Adrenal gland (tissue), 12 donors: ENCODE results near the gene CBARP. TPM values are rescaled to one million over a fixed set of nuclear protein-coding genes. Genes with fewer than 3 reads are reported as not detected.

Experiments used
- DNase-seq, 7 donors: peaks; one replicate each; pipeline ENCODE4 v3.0.0-alpha.2; 2019 to 2020
- H3K27ac ChIP-seq, 5 donors: fragments of 200-600 bp; sonication (generic) in 4 of 5; 1 replicate in 3 of 5; 2 replicates in 2 of 5; pipeline versions ENCODE4 v1.5.1 to v1.8.0; 2016 to 2020; ENCODE audit warnings: mild to moderate bottlenecking in 1 of 5
- H3K27me3 ChIP-seq: fragments of 200-600 bp; 2 replicates; pipeline ENCODE4 v1.8.0; 2021
- H3K36me3 ChIP-seq, 2 donors: fragments of 200-600 bp; replicated peaks in 1 of 2; 1 replicate in 1 of 2; 2 replicates in 1 of 2; pipeline versions ENCODE4 v1.5.1 to v1.8.0; 2018 to 2022
- H3K4me1 ChIP-seq, 2 donors: fragments of 200-600 bp; replicated peaks in 1 of 2; 1 replicate in 1 of 2; 2 replicates in 1 of 2; pipeline versions ENCODE4 v1.5.1 to v1.8.0; 2018 to 2021
- H3K4me3 ChIP-seq, 4 donors: fragments of 200-600 bp; sonication (generic) in 3 of 4; one replicate each; pipeline ENCODE4 v1.5.1; 2016 to 2018
- H3K9me3 ChIP-seq, 3 donors: fragments of 200-600 bp; sonication (generic) in 1 of 3; replicated peaks in 1 of 3; 1 replicate in 2 of 3; 2 replicates in 1 of 3; pipeline versions ENCODE4 v1.5.1 to v1.8.0; 2016 to 2021
- CTCF ChIP-seq, 6 experiments: fragments of 450-650 bp in 4 of 6; fragments of 200-600 bp in 2 of 6; sonication (generic) in 1 of 6; IDR thresholded peaks; 1 replicate in 5 of 6; 2 replicates in 1 of 6; pipeline versions ENCODE4 v1.5.1 to v1.8.0; 2016 to 2021; ENCODE audit warnings: antibody characterized with exemption in 6 of 6, mild to moderate bottlenecking in 2 of 6, moderate library complexity in 1 of 6
- POLR2A ChIP-seq, 2 donors: fragments of 450-650 bp; IDR thresholded peaks; one replicate each; pipeline ENCODE4 v1.6.1; 2017; ENCODE audit warnings: antibody characterized with exemption in 2 of 2, mild to moderate bottlenecking in 2 of 2, moderate library complexity in 1 of 2
- WGBS, 4 donors: extraction: QIAGEN DNeasy Blood & Tissue Kit in 2 of 4; methylation state at CpG; one replicate each; pipeline versions ENCODE4 v1.1.5 to v1.1.7; 2013 to 2017; 5-methylcytosine and 5-hydroxymethylcytosine counted together
- intact Hi-C, 2 donors: fragments of 100-400 bp; cut with DNase I; formaldehyde crosslinking; loops; one replicate each; pipeline versions ENCODE4 v1.14.1 to v1.15.0; 2022 to 2023
- polyA plus RNA-seq, 3 donors: library from polyadenylated mRNA; stranded (reverse); fragments of 200-250 nt in 2 of 3; fragments of 350-450 nt in 1 of 3; fragmentation: Illumina TruSeq in 1 of 3; extraction: RNeasy Lipid Tissue Mini Kit (QIAGEN cat#74804) in 1 of 3; gene quantifications; one replicate each; pipeline ENCODE4 v1.2.3, GENCODE V29; 2013 to 2014
- total RNA-seq, 9 donors: library from RNA; depleted of rRNA in 4 of 9; stranded (reverse); fragments of >200 nt in 4 of 9; fragments of 120-200 nt in 1 of 9; fragmentation: NEBNext Ultra II Directional in 1 of 9; extraction: Animal tissue kit (Norgen Biotek cat#: 25700) in 1 of 9; gene quantifications; one replicate each; pipeline versions ENCODE4 v1.1.0 to v1.2.4, GENCODE V29; 2013 to 2023
- donor health status: healthy with polysubstance abuse.
- donor health status: Bipolar disorder and iron deficiency.
- donor health status: DM: yes; HTN: yes; CAD: no.
- donor health status: DM: no; HTN: no; CAD: no.
- donor health status: DM: no; HTN: no; CAD: no.
- donor health status: DM: yes; HTN: yes; CAD: no.

CBARP gene
- total and polyA plus RNA-seq, 12 donors, result 0.09 to 9.3 (median 1.8) TPM; not detected in 2

- Histone ChIP-seq H3K27ac (peak overlapping the region; percentile 97 to 100 (median 99)), H3K9me3 (no peaks in the 10 kb centered on the region), H3K27me3 (no peaks in the 10 kb centered on the region), H3K4me1 (peaks cover 42 to 45% of the 10 kb centered on the region in 2 donors), H3K36me3 (peaks cover 0 to 42% of the 10 kb centered on the region in 2 donors), H3K4me3 (peak overlapping the region in 3 of 4 donors; percentile 40 to 92 (median 82))
- WGBS, 4 donors, result 0 to 1% (median 1%) methylated on average over 21 to 41 of the region's 41 CpGs
- intact Hi-C loops, result no loop called here
- TF ChIP-seq POLR2A (IDR thresholded peaks at IDR 0.05) (peak; percentile 39 to 59), CTCF (IDR thresholded peaks at IDR 0.05) (no peak)
- peak; percentile 78 to 90 (median 84) for DNase-seq
Observed at GRCh38 chr19:1251330-1252220, 13.8 kb upstream of the CBARP start.

DNA sequence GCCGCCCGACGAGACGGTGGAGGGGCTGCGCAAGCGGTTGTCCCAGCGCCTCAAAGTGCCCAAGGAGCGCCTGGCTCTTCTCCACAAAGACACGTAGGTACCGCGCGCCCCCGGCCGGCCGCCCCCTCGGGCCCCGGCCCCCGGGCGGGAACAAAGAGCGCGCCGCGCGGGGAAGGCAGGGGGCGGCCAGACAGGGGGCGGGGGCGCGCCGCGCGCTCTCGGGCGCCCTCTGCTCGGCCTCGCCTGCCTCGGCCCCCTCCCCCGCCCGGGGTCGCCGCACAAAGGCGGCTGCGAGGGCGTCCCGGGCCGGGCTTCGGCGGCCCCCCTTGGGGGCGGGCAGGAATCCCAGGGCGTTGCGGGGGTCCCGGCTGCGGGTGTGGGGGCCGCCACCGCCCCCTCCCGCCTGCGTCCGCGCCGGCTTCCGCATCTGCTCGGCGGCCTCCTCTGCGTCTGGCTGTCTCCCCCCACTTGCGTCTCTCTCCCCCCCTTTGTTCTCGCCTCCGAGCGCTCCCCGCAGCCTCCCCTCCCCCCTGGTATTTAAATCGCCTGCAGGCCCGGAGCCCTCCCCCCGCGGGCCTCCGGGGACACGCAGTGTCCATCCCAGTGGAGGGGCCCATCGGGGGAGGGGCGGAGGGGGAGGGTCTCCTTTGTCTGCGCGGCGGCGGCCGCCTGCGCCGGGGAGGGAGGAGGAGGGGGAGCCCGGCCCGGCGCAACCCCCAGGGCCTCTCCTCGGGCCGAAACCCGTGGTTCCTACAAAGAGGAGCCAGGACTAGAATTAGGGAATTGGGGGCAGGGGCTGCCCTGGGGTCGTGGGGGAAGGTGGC lies 12.8 kb upstream of the CBARP start:
- peak overlapping the region; percentile 97 to 100 (median 99) for H3K27ac ChIP-seq
- DNase-seq, result peak; percentile 70 to 82 (median 75)
- H3K27me3 ChIP-seq, result no peaks in the 10 kb centered on the region
- peaks cover 0 to 33% of the 10 kb centered on the region in 2 donors for H3K36me3 ChIP-seq
- TF ChIP-seq POLR2A (IDR thresholded peaks at IDR 0.05) (peak; percentile 16 to 26), CTCF (IDR thresholded peaks at IDR 0.05) (no peak)
- H3K4me1 ChIP-seq, result peaks cover 49 to 51% of the 10 kb centered on the region in 2 donors
- H3K4me3 ChIP-seq, result peak overlapping the region in 3 of 4 donors; percentile 40 to 92 (median 82)
- 0 to 1% (median 0%) methylated on average over 2 to 85 of the region's 90 CpGs for WGBS, 4 donors
- H3K9me3 ChIP-seq, result no peaks in the 10 kb centered on the region
- intact Hi-C loops, result no loop called here

- Histone ChIP-seq H3K9me3 (no peaks in the 10 kb centered on the region), H3K4me1 (peaks cover 51 to 55% of the 10 kb centered on the region in 2 donors), H3K4me3 (peak overlapping the region in 3 of 4 donors; percentile 48 to 92 (median 81)), H3K27ac (peak overlapping the region; percentile 97 to 100 (median 99)), H3K36me3 (peaks cover 0 to 27% of the 10 kb centered on the region in 2 donors), H3K27me3 (no peaks in the 10 kb centered on the region)
- TF ChIP-seq CTCF (IDR thresholded peaks at IDR 0.05), result no peak
- TF ChIP-seq POLR2A (IDR thresholded peaks at IDR 0.05), result no peak
- intact Hi-C loops, result no loop called here
- DNase-seq, result no peak
- WGBS, 4 donors, result 0 to 3% (median 0%) methylated on average over 5 to 67 of the region's 67 CpGs
Observed at GRCh38 chr19:1249990-1250436, 12.2 kb upstream of the CBARP start.
